Stimulated activated CD4-positive, alpha-beta T cell treated with anti-CD3 and anti-CD28 coated beads, Interleukin-1b, Interleukin-23, amount 100 ng/mL, for 24 hours (primary cell): Measurements from ENCODE around the gene DNAL4.
"Not testable (repeated sequence)": the region's sequence is repeated elsewhere in the genome, so short reads cannot be mapped to it uniquely, and the experiment has no call there.

Source experiments
- DNase-seq, 4 experiments: peaks; one replicate each; pipeline ENCODE4 v3.0.0-alpha.2; 2020; ENCODE audit warnings: low read depth in 4 of 4, low spot score in 1 of 4

Gene DNAL4

DNA sequence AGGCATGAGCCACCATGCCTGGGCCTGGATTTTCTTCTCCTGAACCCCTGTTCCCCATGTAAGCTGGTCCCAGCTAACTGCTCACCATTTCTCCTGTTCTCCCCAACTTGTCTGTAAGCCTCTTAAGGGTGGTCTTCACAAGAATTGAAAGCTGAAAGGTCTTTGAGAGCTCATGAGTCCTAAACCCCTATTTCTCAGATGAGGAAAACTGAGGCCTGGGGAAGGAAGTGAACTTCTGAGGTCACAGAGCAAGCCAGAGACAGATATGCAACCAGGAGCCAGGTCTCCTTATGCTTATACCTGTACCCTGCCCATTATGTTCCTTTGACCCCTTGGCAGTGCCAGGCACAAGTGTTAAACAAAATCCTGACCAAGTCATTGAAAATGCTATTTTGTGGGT, 33.6 kb upstream of the DNAL4 start:
- no peak for DNase-seq

DNA sequence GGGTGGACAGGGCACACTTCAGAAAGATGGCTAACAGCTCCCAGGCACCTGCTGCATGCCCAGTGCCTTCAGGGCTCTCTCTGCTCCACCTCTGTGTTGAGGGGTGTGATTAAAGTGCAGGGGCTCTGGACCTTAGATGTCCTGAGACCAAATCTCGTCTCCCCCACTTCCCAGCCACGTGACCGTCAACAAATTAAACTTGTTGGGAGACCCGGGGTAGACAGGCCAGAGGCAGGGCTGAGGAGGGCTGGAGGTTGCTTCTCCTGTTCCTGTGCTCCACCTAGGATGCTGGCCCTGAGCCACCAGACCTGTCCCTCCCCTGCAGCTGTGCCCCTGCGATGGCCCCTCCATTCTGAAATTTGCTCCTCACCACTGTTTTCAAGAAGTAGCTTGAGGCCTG, 32.9 kb upstream of the DNAL4 start:
- DNase-seq, result no peak

DNA sequence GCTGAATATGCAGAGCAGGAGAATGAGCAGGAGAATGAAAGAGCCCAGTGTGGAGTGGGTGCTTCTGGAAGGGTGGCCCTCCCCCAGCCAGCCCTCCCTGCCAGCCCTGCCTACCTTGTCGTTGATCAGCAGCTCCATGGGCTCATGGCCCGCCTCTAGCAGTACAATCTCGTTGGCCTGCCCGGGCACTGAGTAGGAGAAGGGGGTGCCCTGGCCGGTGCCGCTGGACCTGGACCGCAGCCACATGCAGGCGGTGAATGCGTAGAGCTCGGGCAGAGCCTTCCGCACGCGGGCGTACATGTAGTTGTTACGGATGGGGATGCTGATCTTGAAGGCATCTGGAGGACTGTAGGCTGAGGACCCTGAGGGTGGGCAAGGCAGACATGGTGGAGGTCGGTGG, 32.4 kb upstream of the DNAL4 start:
- DNase-seq, result no peak

DNA sequence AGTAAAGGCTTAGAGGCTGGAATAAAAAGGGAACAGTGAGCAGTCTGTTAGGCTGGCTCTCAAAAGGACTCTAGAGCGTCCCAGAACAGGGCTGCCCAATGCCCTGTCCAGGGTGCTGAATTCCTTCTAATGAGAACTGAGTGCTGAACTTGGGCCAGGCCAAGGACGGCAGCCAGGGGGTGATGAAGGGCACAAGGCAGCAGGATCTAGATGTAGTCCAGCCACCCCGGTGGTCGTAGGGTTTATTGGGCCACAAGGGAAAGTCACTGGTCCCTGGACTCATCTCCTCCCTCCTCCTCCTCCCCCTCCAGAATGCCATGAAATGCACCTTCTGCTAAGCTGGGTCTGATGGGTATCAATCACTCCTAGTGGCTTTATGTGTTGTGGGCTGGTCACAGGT, 30.6 kb upstream of the DNAL4 start:
- DNase-seq, result no peak

DNA sequence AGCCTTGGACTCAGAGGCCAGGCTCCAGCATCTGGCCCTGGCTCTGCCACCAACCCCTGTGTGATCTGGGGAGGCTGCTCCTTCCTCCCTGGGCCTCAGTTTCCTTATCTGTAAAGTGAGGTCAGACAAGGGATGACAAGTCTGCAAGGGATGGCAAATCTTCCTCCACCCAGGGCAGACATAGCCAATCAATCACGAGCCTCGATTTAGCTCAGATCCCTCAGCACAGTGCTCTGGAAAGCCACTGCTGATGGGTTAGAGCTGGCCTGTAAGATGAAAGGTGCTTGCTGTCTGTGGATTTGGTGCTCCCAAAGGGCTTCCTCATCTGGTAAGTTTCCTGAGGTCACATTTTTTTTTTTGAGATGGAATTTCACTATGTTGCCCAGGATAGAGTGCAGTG, 29.7 kb upstream of the DNAL4 start:
- no peak for DNase-seq

GRCh38 chr22:38823076-38823475, 29.1 kb upstream of the DNAL4 start:
- DNase-seq, result no peak

DNA sequence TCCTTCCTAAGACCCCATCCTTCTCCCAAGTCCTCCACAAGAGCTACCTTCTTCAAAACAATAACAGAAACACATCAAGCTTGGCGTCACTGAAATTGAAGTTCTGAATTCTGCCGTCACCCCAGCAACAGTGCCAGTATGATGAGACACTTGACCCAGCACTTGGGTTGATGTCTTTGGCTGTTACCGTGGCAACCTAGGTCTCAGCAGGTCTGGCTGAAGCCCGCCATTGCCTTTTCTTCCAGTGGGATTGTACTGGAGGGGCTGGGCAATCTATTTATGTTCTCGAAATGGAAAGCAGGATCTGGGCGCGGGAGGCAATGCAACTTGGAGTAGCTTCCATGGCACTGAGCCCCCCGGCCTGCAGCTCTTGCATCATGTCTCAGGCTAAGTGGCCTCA, 26.1 kb upstream of the DNAL4 start:
- no peak for DNase-seq

GRCh38 chr22:38819387-38819940, 25.5 kb upstream of the DNAL4 start:
- no peak for DNase-seq

GRCh38 chr22:38817196-38817595, 23.3 kb upstream of the DNAL4 start:
- no peak for DNase-seq

DNA sequence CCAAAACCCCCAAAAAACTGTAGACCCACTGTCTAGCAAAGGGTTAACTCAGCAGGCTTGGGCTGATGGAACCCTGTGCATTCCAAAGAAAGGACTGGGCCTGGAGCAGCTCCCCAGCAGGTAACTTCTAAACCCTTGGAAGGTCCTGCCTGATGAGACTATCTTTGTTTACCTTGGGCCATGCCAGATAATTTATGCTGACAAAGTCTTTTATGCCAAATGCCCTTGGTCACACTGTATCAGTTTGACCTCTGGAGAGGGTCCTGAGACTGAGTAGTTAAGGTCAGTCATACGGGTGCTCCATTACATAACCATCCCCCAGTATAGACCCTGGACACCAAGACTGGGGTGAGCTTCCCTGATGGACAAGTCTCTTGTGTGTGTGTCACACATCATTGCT, 21.9 kb upstream of the DNAL4 start:
- DNase-seq, result no peak

GRCh38 chr22:38811241-38811640, 17.3 kb upstream of the DNAL4 start:
- DNase-seq, result no peak

GRCh38 chr22:38805041-38805593, 11.2 kb upstream of the DNAL4 start:
- DNase-seq, result not testable (repeated sequence)

- no peak for DNase-seq
Observed at GRCh38 chr22:38802671-38803121, 8.8 kb upstream of the DNAL4 start.

GRCh38 chr22:38799265-38800002, 5.5 kb upstream of the DNAL4 start:
- DNase-seq, result no peak

DNA sequence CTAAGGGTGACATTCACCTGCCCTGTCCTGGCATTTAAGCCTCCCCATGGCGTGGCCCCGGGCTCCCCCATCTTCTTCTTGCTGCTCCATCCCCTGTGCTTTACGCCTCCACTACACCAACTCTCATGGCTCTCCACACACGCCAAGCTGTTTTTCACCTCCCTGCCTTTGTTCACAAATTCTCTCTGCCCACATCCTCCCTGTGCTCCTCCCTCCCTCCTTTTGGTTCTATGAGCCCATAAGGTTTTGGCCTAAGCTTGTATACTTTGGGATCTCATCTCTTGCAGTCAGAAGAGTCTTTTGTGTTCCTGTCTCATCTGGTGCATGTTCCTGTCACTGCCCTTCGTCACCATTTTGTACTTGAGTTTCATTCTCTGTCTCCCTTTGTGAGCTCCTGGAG, 4.6 kb upstream of the DNAL4 start:
- DNase-seq, result no peak

- no peak for DNase-seq
Observed at GRCh38 chr22:38796262-38796957, 2.5 kb upstream of the DNAL4 start.

GRCh38 chr22:38795569-38795968, 1.6 kb upstream of the DNAL4 start:
- no peak for DNase-seq

DNA sequence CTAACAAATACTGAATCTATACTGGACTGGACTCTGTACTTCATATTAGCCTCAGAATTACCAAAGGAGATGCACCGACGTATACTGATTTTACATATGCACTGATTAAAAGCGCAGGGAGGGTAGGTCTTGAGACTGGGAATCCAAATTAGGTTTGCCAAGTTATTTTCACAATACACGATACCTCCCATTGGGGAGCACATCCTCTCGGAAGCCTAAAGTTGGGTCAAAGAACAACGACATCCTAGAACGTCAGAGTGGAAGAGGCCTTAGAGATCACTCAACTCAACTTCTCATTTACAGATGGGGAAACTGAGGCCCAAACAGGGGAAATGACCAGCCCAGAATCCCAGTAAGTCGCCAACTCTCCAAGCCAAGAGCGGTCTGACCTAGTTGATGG, 626 bp downstream of the DNAL4 start:
- DNase-seq, result no peak

- DNase-seq, result no peak
Observed at GRCh38 chr22:38792833-38793232, 1.1 kb downstream of the DNAL4 start.

DNA sequence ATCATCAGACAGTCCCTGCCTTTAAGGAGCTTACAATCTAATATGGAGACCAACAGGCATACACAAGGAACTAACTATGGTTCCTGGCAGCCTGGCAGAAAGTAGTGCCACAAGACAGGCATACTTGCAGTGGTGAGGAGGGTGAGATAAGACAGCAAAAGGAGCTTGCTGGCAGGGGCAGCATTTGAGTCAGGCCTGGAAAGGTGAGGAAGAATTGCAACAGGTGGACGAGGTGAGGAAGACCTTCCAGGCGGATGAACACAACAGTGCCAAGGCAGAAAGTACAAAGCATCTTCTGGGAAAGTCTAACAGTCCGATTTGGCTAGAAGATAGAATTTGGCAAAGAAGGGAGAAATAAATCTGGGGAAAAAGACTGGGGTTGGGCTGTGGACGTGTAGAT, 4.3 kb downstream of the DNAL4 start:
- DNase-seq, result no peak

- DNase-seq, result no peak
Observed at GRCh38 chr22:38788846-38789245, 5.1 kb downstream of the DNAL4 start.
